ENCODE measurements around the gene LYPD6.

LYPD6 gene

GRCh38 chr2:149409506-149409905 is 79.1 kb downstream of the LYPD6 start:
- no peak for DNase-seq (ENCODE audit: low spot score)

GRCh38 chr2:149410701-149411484 is 80.5 kb downstream of the LYPD6 start:
- DNase-seq (ENCODE audit: low spot score), result no peak

GRCh38 chr2:149413487-149413886 is 83.1 kb downstream of the LYPD6 start:
- no peak for DNase-seq (ENCODE audit: low spot score)

GRCh38 chr2:149415086-149415485 is 84.7 kb downstream of the LYPD6 start:
- no peak for DNase-seq (ENCODE audit: low spot score)

GRCh38 chr2:149418065-149418464 is 87.7 kb downstream of the LYPD6 start:
- DNase-seq (ENCODE audit: low spot score), result no peak

- DNase-seq (ENCODE audit: low spot score), result no peak
Measured at GRCh38 chr2:149420053-149420963, 89.9 kb downstream of the LYPD6 start.

- DNase-seq (ENCODE audit: low spot score), result no peak
Measured at GRCh38 chr2:149421791-149422190, 91.4 kb downstream of the LYPD6 start.

- DNase-seq (ENCODE audit: low spot score), result no peak
Measured at GRCh38 chr2:149422337-149422990, 92.1 kb downstream of the LYPD6 start.

- no peak for DNase-seq (ENCODE audit: low spot score)
Measured at GRCh38 chr2:149422991-149423338, 92.6 kb downstream of the LYPD6 start.

GRCh38 chr2:149423630-149424029 is 93.2 kb downstream of the LYPD6 start:
- no peak for DNase-seq (ENCODE audit: low spot score)

- no peak for DNase-seq (ENCODE audit: low spot score)
Measured at GRCh38 chr2:149427387-149427786, 97.0 kb downstream of the LYPD6 start.

GRCh38 chr2:149428783-149429182 is 98.4 kb downstream of the LYPD6 start:
- no peak for DNase-seq (ENCODE audit: low spot score)

GRCh38 chr2:149430743-149431736 is 100.7 kb downstream of the LYPD6 start:
- DNase-seq (ENCODE audit: low spot score), result no peak

GRCh38 chr2:149438330-149438960 is 108.1 kb downstream of the LYPD6 start:
- no peak for DNase-seq (ENCODE audit: low spot score)

GRCh38 chr2:149441255-149441654 is 110.9 kb downstream of the LYPD6 start:
- DNase-seq (ENCODE audit: low spot score), result no peak

- DNase-seq (ENCODE audit: low spot score), result no peak
Measured at GRCh38 chr2:149442346-149442745, 112.0 kb downstream of the LYPD6 start.

- DNase-seq (ENCODE audit: low spot score), result no peak
Measured at GRCh38 chr2:149443150-149443549, 112.8 kb downstream of the LYPD6 start.

- DNase-seq (ENCODE audit: low spot score), result no peak
Measured at GRCh38 chr2:149446748-149447147, 116.4 kb downstream of the LYPD6 start.

GRCh38 chr2:149448315-149448714 is 117.9 kb downstream of the LYPD6 start:
- no peak for DNase-seq (ENCODE audit: low spot score)

- DNase-seq (ENCODE audit: low spot score), result no peak
Measured at GRCh38 chr2:149449017-149449416, 118.6 kb downstream of the LYPD6 start.
